Dendritic cell treated with granulocyte-macrophage colony-stimulating factor and Interleukin-4, amounts not matched to agents 40 ng/mL and 50 ng/mL, for 4 days (primary cell): Measurements from ENCODE around the gene HLA-C.
"Not testable (repeated sequence)": the region's sequence is repeated elsewhere in the genome, so short reads cannot be mapped to it uniquely, and the experiment has no call there.

ENCODE experiments used
- H3K27ac Mint-ChIP-seq: one replicate; pipeline ENCODE4 v1.8.0; 2022; ENCODE audit warnings: mild to moderate bottlenecking, mixed read lengths
- H3K27me3 Mint-ChIP-seq: one replicate; pipeline ENCODE4 v1.8.0; 2022; ENCODE audit warnings: mild to moderate bottlenecking, mixed read lengths
- H3K36me3 Mint-ChIP-seq: one replicate; pipeline ENCODE4 v1.8.0; 2022; ENCODE audit warnings: low read depth, mixed read lengths
- H3K4me1 Mint-ChIP-seq: one replicate; pipeline ENCODE4 v1.8.0; 2022; ENCODE audit warnings: low read depth, mixed read lengths
- H3K4me3 Mint-ChIP-seq: one replicate; pipeline ENCODE4 v1.8.0; 2022; ENCODE audit warnings: mild to moderate bottlenecking, moderate library complexity, mixed read lengths
- H3K9me3 Mint-ChIP-seq: one replicate; pipeline ENCODE4 v1.8.0; 2022; ENCODE audit warnings: mixed read lengths
- intact Hi-C: fragments of 100-400 bp; cut with micrococcal nuclease; formaldehyde crosslinking; loops from one replicate; pipeline ENCODE4 v1.15.0; 2022

Gene HLA-C

DNA sequence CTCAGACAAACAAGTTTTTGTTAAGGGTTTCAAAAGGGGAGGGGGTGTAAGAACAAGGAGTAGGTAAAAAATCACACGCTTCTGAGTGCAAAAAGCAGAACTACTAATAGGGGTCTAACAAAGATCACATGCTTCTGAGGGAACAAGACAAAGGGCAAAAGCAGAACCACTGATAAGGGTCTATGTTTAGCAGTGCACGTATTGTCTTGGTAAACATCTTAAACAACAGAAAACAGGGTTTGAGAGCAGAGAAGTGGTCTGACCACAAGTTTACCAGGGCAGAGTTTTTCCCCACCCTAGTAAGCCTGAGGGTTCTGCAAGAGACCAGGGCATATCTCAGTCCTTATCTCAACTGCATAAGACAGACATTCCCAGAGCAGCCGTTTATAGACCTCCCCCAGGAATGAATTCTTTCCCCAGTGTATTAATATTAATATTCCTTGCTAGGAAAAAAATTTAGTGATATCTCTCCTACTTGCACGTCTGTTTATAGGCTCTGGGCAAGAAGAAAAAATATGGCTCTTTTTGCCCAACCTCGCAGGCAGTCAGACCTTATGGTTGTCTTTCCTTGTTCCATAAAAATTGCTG is 8.5 kb downstream of the HLA-C start:
- H3K27ac Mint-ChIP-seq, intact Hi-C loops, H3K4me1 Mint-ChIP-seq, H3K4me3 Mint-ChIP-seq, H3K36me3 Mint-ChIP-seq: not testable (repeated sequence)
- Mint-ChIP-seq H3K27me3 (peaks cover 18% of the 10 kb centered on the region), H3K9me3 (peaks cover 26% of the 10 kb centered on the region)

DNA sequence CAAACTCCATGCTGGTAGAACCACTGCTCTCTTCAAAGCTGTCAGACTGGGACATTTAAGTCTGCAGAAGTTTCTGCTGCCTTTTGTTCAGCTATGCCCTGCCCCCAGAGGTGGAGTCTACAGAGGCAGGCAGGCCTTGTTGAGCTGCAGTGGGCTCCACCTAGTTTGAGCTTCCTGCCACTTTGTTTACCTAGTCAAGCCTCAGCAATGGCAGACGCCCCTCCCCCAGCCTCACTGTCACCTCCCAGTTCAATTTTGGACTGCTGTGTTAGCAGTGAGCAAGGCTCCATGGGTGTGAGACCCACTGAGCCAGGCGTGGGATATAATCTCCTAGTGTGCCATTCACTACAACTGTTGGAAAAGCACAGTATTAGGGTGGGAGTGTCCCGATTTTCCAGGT is 11.9 kb downstream of the HLA-C start:
- H3K9me3 Mint-ChIP-seq, result peaks cover 26% of the 10 kb centered on the region
- intact Hi-C loops, H3K36me3 Mint-ChIP-seq, H3K4me1 Mint-ChIP-seq, H3K27ac Mint-ChIP-seq, H3K4me3 Mint-ChIP-seq: not testable (repeated sequence)
- peaks cover 23% of the 10 kb centered on the region for H3K27me3 Mint-ChIP-seq

GRCh38 chr6:31252625-31253024 is 19.3 kb downstream of the HLA-C start:
- Mint-ChIP-seq H3K27me3 (peaks cover 15% of the 10 kb centered on the region), H3K27ac (no peak overlapping the region), H3K9me3 (peaks cover 14% of the 10 kb centered on the region), H3K4me3 (no peak overlapping the region), H3K4me1 (no peaks in the 10 kb centered on the region), H3K36me3 (no peaks in the 10 kb centered on the region)
- intact Hi-C loops, result no loop called here

DNA sequence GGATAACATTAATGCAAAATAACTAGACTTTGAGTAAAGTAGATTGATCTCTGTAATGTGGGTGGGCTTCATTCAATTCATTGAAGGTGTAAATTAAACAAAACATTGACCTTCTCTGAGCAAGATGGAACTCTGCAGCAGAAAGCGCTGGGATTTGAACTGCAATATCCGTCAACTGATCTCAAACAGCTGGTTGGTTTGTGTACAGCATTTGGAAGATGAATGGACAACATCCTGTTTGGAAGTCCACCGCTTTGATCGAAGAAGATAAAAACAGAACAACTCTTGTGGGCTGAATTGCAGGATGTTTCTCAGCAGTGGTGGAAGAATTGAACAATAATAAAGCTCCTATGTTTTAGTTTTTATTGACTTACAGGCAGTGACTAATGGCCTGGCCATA is 20.6 kb downstream of the HLA-C start:
- intact Hi-C loops, result no loop called here
- no peaks in the 10 kb centered on the region for H3K36me3 Mint-ChIP-seq
- H3K4me1 Mint-ChIP-seq, result no peaks in the 10 kb centered on the region

DNA sequence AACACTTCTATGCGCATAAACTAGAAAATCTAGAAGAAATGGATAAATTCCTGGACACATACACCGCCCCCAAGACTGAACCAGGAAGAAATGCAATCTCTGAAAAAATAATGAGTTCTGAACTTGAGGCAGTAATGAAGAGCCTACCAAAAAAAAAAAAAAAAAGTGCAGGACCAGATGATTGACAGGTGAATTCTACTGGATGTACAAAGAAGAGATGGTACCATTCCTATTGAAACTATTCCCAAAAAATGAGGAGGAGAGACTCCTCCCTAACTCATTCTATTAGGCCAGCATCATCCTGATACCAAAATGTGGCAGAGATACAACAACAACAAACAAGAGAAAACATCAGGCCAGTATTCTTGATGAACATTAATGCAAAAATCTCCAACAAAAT is 22.7 kb downstream of the HLA-C start:
- intact Hi-C loops, result no loop called here
- Mint-ChIP-seq H3K36me3 (no peaks in the 10 kb centered on the region), H3K27ac (no peak overlapping the region), H3K4me3 (no peak overlapping the region), H3K27me3 (peaks cover 11% of the 10 kb centered on the region), H3K4me1 (no peaks in the 10 kb centered on the region), H3K9me3 (peaks cover 25% of the 10 kb centered on the region)

More for the DNA sequence above, 20.6 kb downstream of the HLA-C start:
- H3K27me3 Mint-ChIP-seq, result peaks cover 11% of the 10 kb centered on the region
- H3K27ac Mint-ChIP-seq, result no peak overlapping the region
- H3K9me3 Mint-ChIP-seq, result peaks cover 25% of the 10 kb centered on the region
- no peak overlapping the region for H3K4me3 Mint-ChIP-seq

DNA sequence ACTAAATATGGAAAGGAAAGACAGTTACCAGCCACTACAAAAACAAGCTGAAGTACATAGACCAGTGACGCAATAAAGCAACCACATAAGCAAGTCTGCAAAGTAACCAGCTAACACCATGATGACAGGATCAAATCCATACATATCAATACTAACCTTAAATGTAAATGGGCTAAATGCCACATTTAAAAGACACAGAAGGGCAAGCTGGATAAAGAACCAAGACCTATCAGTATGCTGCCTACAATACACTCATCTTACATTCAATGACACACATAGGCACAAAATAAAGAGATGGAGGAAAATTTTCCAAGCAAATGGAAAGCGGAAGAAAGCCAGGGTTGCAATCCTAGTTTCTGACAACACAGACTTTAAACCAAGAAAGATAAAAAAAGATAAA is 24.1 kb downstream of the HLA-C start:
- H3K27me3 Mint-ChIP-seq, result peaks cover 11% of the 10 kb centered on the region
- no peaks in the 10 kb centered on the region for H3K36me3 Mint-ChIP-seq
- no peak overlapping the region for H3K4me3 Mint-ChIP-seq
- no peaks in the 10 kb centered on the region for H3K4me1 Mint-ChIP-seq
- peaks cover 25% of the 10 kb centered on the region for H3K9me3 Mint-ChIP-seq
- no peak overlapping the region for H3K27ac Mint-ChIP-seq
- intact Hi-C loops, result no loop called here

DNA sequence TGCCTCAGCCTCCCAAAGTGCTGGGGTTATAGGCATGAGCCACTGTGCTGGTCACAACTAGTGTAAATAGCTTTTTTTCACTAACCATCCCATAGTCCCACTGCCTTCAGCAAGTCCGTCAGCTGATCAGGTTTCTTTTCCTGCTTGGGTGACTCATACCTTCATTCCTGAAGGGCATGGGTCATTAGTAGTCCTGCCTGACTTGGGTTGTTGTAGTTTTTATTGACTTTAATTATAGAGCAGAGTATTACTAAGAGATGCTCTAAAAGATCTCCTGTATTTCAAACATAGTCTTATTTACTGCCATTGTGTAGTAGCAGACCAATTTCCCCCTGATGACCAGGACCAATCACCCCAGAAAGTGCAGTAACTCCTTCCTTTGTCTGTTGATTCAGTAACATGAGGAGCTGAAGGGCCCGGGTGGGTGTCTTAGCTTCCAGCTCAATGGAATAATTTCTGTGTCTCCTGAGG is 25.8 kb downstream of the HLA-C start:
- H3K4me1 Mint-ChIP-seq, result no peaks in the 10 kb centered on the region
- peaks cover 16% of the 10 kb centered on the region for H3K27me3 Mint-ChIP-seq
- H3K36me3 Mint-ChIP-seq, result no peaks in the 10 kb centered on the region
- intact Hi-C loops, result no loop called here
- peaks cover 25% of the 10 kb centered on the region for H3K9me3 Mint-ChIP-seq
- H3K27ac Mint-ChIP-seq, result no peak overlapping the region
- no peak overlapping the region for H3K4me3 Mint-ChIP-seq

GRCh38 chr6:31243508-31243907 is 28.4 kb downstream of the HLA-C start:
- Mint-ChIP-seq H3K4me1 (no peaks in the 10 kb centered on the region), H3K27me3 (peaks cover 8% of the 10 kb centered on the region), H3K9me3 (peaks cover 19% of the 10 kb centered on the region), H3K4me3 (no peak overlapping the region), H3K27ac (no peak overlapping the region), H3K36me3 (no peaks in the 10 kb centered on the region)
- intact Hi-C loops, result no loop called here

GRCh38 chr6:31239854-31240253 is 32.0 kb downstream of the HLA-C start:
- no peaks in the 10 kb centered on the region for H3K36me3 Mint-ChIP-seq
- no peak overlapping the region for H3K4me3 Mint-ChIP-seq
- intact Hi-C loops, result no loop called here
- H3K27me3 Mint-ChIP-seq, result peaks cover 5% of the 10 kb centered on the region
- peaks cover 5% of the 10 kb centered on the region for H3K4me1 Mint-ChIP-seq
- no peaks in the 10 kb centered on the region for H3K9me3 Mint-ChIP-seq
- no peak overlapping the region for H3K27ac Mint-ChIP-seq

DNA sequence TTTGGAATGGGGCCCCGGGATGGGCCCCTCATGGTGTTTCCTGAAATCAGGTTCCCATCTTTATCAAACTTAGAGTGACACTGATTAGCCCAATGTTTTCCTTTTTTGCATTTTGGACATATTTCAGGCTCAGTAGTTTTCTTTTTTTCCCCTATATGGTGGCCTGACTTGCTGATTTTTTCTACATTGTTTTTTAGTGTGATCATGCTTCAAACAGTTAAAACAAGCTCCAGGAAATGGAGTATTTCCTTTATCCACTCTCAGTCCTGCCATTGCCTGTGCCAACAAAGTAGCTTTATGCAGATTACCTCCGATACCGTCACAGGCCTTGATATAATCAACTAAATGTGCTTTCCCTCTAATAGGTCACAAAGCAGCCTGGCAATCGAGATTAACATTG is 37.8 kb downstream of the HLA-C start:
- H3K9me3 Mint-ChIP-seq, H3K36me3 Mint-ChIP-seq, H3K4me3 Mint-ChIP-seq, H3K27me3 Mint-ChIP-seq, H3K27ac Mint-ChIP-seq, intact Hi-C loops: not testable (repeated sequence)
- peaks cover 13% of the 10 kb centered on the region for H3K4me1 Mint-ChIP-seq

- Mint-ChIP-seq H3K4me1 (peaks cover 25% of the 10 kb centered on the region), H3K36me3 (no peaks in the 10 kb centered on the region), H3K4me3 (no peak overlapping the region), H3K27ac (no peak overlapping the region), H3K27me3 (peaks cover 8% of the 10 kb centered on the region), H3K9me3 (no peaks in the 10 kb centered on the region)
- intact Hi-C loops, result no loop called here
Observed at GRCh38 chr6:31228476-31228875, 43.4 kb downstream of the HLA-C start.

- no peak overlapping the region for H3K27ac Mint-ChIP-seq
- intact Hi-C loops, result no loop called here
- no peaks in the 10 kb centered on the region for H3K36me3 Mint-ChIP-seq
- peaks cover 27% of the 10 kb centered on the region for H3K4me1 Mint-ChIP-seq
- H3K27me3 Mint-ChIP-seq, result peaks cover 8% of the 10 kb centered on the region
- no peak overlapping the region for H3K4me3 Mint-ChIP-seq
- no peaks in the 10 kb centered on the region for H3K9me3 Mint-ChIP-seq
Observed at GRCh38 chr6:31227143-31227542, 44.7 kb downstream of the HLA-C start.

DNA sequence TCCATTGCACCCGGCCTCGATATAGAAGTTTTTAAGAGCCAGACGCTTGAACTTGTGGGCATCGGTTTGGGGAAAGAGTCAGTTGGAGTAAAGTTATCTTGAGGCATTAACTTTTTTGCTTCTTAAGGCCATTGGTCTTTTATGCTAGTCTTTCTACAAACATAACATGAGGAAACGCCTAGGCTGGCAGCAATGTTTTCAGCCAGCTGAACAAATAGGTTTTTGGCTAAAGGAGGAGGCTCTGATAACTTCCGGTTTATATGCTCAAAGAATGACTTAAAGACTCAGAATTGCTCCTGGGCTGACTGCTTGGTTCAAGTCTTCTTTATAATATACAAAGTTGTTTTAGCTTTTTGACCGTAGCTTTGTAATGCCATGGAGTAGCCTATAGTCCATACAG is 46.2 kb downstream of the HLA-C start:
- Mint-ChIP-seq H3K4me3 (no peak overlapping the region), H3K4me1 (peaks cover 34% of the 10 kb centered on the region), H3K36me3 (no peaks in the 10 kb centered on the region), H3K9me3 (no peaks in the 10 kb centered on the region), H3K27ac (no peak overlapping the region), H3K27me3 (peaks cover 8% of the 10 kb centered on the region)
- intact Hi-C loops, result no loop called here

DNA sequence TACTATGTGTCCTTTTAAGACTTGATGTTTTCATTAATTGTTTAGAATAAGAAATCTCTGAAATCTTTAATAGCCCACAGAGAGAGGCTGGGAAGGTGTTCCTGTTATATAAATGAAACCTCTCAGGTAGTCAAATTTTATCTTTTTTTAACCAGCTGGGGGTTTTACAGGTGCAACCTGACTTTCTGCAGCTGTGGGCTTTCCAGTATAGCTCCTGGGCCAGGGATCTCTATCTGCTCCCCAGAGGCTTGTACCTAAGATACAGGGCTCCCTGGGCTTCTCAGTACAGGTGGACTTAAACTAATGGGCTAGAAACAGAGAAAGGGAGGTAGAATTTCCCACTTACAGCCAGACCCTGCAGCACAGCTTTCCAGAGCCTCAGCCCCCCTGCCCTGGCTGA is 49.4 kb downstream of the HLA-C start:
- H3K27me3 Mint-ChIP-seq, result no peaks in the 10 kb centered on the region
- no peak overlapping the region for H3K4me3 Mint-ChIP-seq
- peaks cover 10% of the 10 kb centered on the region for H3K9me3 Mint-ChIP-seq
- H3K27ac Mint-ChIP-seq, result no peak overlapping the region
- peaks cover 18% of the 10 kb centered on the region for H3K4me1 Mint-ChIP-seq
- intact Hi-C loops, result no loop called here
- peaks cover 8% of the 10 kb centered on the region for H3K36me3 Mint-ChIP-seq
